PC-9 (cell line): ENCODE measurements around the gene PAX7.

Source experiments
- EZH2 ChIP-seq: fragments of 200-600 bp; sonication (generic); IDR thresholded peaks from 2 replicates; pipeline ENCODE4 v1.8.0; 2017; ENCODE audit warnings: antibody characterized with exemption, low read depth
- TF ChIP-seq, protein P1 (sequence below): fragments of 200-600 bp; sonication (generic); conservative IDR thresholded peaks from 2 replicates; pipeline ENCODE4 v1.6.1; 2017; ENCODE audit warnings: mixed run types, antibody characterized with exemption, mild to moderate bottlenecking, moderate library complexity

- TF ChIP-seq, protein P1, sequence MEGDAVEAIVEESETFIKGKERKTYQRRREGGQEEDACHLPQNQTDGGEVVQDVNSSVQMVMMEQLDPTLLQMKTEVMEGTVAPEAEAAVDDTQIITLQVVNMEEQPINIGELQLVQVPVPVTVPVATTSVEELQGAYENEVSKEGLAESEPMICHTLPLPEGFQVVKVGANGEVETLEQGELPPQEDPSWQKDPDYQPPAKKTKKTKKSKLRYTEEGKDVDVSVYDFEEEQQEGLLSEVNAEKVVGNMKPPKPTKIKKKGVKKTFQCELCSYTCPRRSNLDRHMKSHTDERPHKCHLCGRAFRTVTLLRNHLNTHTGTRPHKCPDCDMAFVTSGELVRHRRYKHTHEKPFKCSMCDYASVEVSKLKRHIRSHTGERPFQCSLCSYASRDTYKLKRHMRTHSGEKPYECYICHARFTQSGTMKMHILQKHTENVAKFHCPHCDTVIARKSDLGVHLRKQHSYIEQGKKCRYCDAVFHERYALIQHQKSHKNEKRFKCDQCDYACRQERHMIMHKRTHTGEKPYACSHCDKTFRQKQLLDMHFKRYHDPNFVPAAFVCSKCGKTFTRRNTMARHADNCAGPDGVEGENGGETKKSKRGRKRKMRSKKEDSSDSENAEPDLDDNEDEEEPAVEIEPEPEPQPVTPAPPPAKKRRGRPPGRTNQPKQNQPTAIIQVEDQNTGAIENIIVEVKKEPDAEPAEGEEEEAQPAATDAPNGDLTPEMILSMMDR = no peak
- TF ChIP-seq EZH2 = no peak
These were observed 83.9 kb downstream of the PAX7 start for GRCh38 chr1:18714404-18715175.
